WTC11 (cell line): ENCODE measurements around the gene TMEM151B. TPM values are rescaled to one million over a fixed set of nuclear protein-coding genes. Genes with fewer than 3 reads are reported as not detected.
A peak's percentile ranks its signal among the peaks of the same experiment; 100 is the strongest.

ENCODE experiments used
- AFF4 ChIP-seq: sonication (generic); formaldehyde crosslinking; IDR thresholded peaks from 2 replicates; pipeline ENCODE4 v1.8.1; 2023; ENCODE audit warnings: mild to moderate bottlenecking, missing genetic modification reagents, borderline replicate concordance
- CBFB ChIP-seq: sonication (generic); formaldehyde crosslinking; IDR thresholded peaks from 2 replicates; pipeline ENCODE4 v1.8.1; 2022; ENCODE audit warnings: mild to moderate bottlenecking, low read depth, missing genetic modification reagents
- E2F1 ChIP-seq: sonication (generic); formaldehyde crosslinking; IDR thresholded peaks from 2 replicates; pipeline ENCODE4 v1.8.0; 2022; ENCODE audit warnings: mild to moderate bottlenecking, missing genetic modification reagents
- EMX1 ChIP-seq: fragments of 250-450 bp; sonication (Bioruptor Pico); IDR thresholded peaks from 2 replicates; pipeline ENCODE4 v1.8.0; 2021; ENCODE audit warnings: mild to moderate bottlenecking
- FOXK1 ChIP-seq: sonication (generic); formaldehyde crosslinking; IDR thresholded peaks from 2 replicates; pipeline ENCODE4 v1.8.0; 2022; ENCODE audit warnings: mild to moderate bottlenecking, moderate library complexity, missing genetic modification reagents
- GABPB1 ChIP-seq: sonication (generic); formaldehyde crosslinking; IDR thresholded peaks from 2 replicates; pipeline ENCODE4 v1.8.1; 2023; ENCODE audit warnings: mild to moderate bottlenecking, missing genetic modification reagents
- GRHL2 ChIP-seq: fragments of 250-450 bp; sonication (Bioruptor Pico); IDR thresholded peaks from 2 replicates; pipeline ENCODE4 v1.8.0; 2022; ENCODE audit warnings: mild to moderate bottlenecking, moderate library complexity; ENCODE audit not compliant: insufficient replicate concordance, severe bottlenecking
- IRF1 ChIP-seq: sonication (generic); formaldehyde crosslinking; IDR thresholded peaks from 2 replicates; pipeline ENCODE4 v1.8.0; 2023; ENCODE audit warnings: missing genetic modification reagents
- IRF2 ChIP-seq: sonication (generic); formaldehyde crosslinking; IDR thresholded peaks from 2 replicates; pipeline ENCODE4 v1.8.0; 2022; ENCODE audit warnings: low read depth, missing genetic modification reagents, borderline replicate concordance
- JAZF1 ChIP-seq: fragments of 250-450 bp; sonication (Bioruptor Pico); IDR thresholded peaks from 2 replicates; pipeline ENCODE4 v1.9.0; 2021; ENCODE audit warnings: moderate library complexity, mild to moderate bottlenecking, inconsistent platforms
- NR2C2 ChIP-seq: sonication (generic); formaldehyde crosslinking; IDR thresholded peaks from 2 replicates; pipeline ENCODE4 v1.8.0; 2022; ENCODE audit warnings: mild to moderate bottlenecking, missing genetic modification reagents
- RELA ChIP-seq: sonication (generic); formaldehyde crosslinking; IDR thresholded peaks from 2 replicates; pipeline ENCODE4 v1.8.1; 2022; ENCODE audit warnings: missing genetic modification reagents, mild to moderate bottlenecking, borderline replicate concordance
- SOX15 ChIP-seq: fragments of 250-450 bp; sonication (Bioruptor Pico); IDR thresholded peaks from 2 replicates; pipeline ENCODE4 v1.9.0; 2021; ENCODE audit warnings: mild to moderate bottlenecking
- TCF7 ChIP-seq: sonication (generic); formaldehyde crosslinking; IDR thresholded peaks from 2 replicates; pipeline ENCODE4 v1.8.0; 2022; ENCODE audit warnings: mild to moderate bottlenecking, low read depth, missing genetic modification reagents, moderate library complexity
- TEAD4 ChIP-seq: sonication (generic); formaldehyde crosslinking; IDR thresholded peaks from 2 replicates; pipeline ENCODE4 v1.8.0; 2022; ENCODE audit warnings: mild to moderate bottlenecking, missing genetic modification reagents
- ZNF263 ChIP-seq: sonication (generic); formaldehyde crosslinking; IDR thresholded peaks from 2 replicates; pipeline ENCODE4 v1.8.1; 2022; ENCODE audit warnings: low read depth, mild to moderate bottlenecking, moderate library complexity, missing genetic modification reagents
- ZNF416 ChIP-seq: fragments of 250-450 bp; sonication (Bioruptor Pico); IDR thresholded peaks from 2 replicates; pipeline ENCODE4 v1.9.0; 2021; ENCODE audit warnings: mild to moderate bottlenecking, inconsistent platforms
- total RNA-seq: library from RNA; stranded (reverse); gene quantifications from 3 replicates; pipeline ENCODE4 v1.2.3, GENCODE V29; 2021
- TF ChIP-seq, protein P1 (sequence below): sonication (generic); formaldehyde crosslinking; IDR thresholded peaks from 2 replicates; pipeline ENCODE4 v1.8.0; 2022; ENCODE audit warnings: mild to moderate bottlenecking, missing genetic modification reagents
- TF ChIP-seq, protein P2 (sequence below): sonication (generic); formaldehyde crosslinking; IDR thresholded peaks from 2 replicates; pipeline ENCODE4 v1.8.1; 2023; ENCODE audit warnings: mild to moderate bottlenecking, missing genetic modification reagents
- TF ChIP-seq, protein P3 (sequence below): sonication (generic); formaldehyde crosslinking; IDR thresholded peaks from 2 replicates; pipeline ENCODE4 v1.8.1; 2023; ENCODE audit warnings: mild to moderate bottlenecking, moderate library complexity, missing genetic modification reagents
- TF ChIP-seq, protein P4 (sequence below): sonication (generic); formaldehyde crosslinking; IDR thresholded peaks from 2 replicates; pipeline ENCODE4 v1.8.1; 2022; ENCODE audit warnings: missing genetic modification reagents, borderline replicate concordance
- TF ChIP-seq, protein P5 (sequence below): fragments of 200-600 bp; IDR thresholded peaks from 2 replicates; pipeline ENCODE4 v1.8.0; 2022; ENCODE audit warnings: antibody characterized with exemption
- TF ChIP-seq, protein P6 (sequence below): sonication (generic); formaldehyde crosslinking; IDR thresholded peaks from 2 replicates; pipeline ENCODE4 v1.8.0; 2023; ENCODE audit warnings: mild to moderate bottlenecking, missing genetic modification reagents

TMEM151B gene
- total RNA-seq, 1 experiment from 2014 or later: 5.5 TPM

- no peak for TF ChIP-seq CBFB (CRISPR knock-in tag)
- TF ChIP-seq FOXK1 (CRISPR knock-in tag): 0 out of 2 replicates have a peak, but pooled peaks have one; percentile 67
- TF ChIP-seq RELA (CRISPR knock-in tag): peak; percentile 72; the same call in 1 of the 2 replicates
- TF ChIP-seq E2F1 (CRISPR knock-in tag): no peak
- TF ChIP-seq IRF1 (CRISPR knock-in tag): peak; percentile 41; the same call in 1 of the 2 replicates
- TF ChIP-seq, protein P1, sequence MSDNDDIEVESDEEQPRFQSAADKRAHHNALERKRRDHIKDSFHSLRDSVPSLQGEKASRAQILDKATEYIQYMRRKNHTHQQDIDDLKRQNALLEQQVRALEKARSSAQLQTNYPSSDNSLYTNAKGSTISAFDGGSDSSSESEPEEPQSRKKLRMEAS (CRISPR knock-in tag): no peak; the same call in 1 of the 2 replicates
- TF ChIP-seq ZNF263: no peak
- TF ChIP-seq IRF2 (CRISPR knock-in tag): no peak
- TF ChIP-seq TEAD4 (CRISPR knock-in tag): no peak
- TF ChIP-seq, protein P2, sequence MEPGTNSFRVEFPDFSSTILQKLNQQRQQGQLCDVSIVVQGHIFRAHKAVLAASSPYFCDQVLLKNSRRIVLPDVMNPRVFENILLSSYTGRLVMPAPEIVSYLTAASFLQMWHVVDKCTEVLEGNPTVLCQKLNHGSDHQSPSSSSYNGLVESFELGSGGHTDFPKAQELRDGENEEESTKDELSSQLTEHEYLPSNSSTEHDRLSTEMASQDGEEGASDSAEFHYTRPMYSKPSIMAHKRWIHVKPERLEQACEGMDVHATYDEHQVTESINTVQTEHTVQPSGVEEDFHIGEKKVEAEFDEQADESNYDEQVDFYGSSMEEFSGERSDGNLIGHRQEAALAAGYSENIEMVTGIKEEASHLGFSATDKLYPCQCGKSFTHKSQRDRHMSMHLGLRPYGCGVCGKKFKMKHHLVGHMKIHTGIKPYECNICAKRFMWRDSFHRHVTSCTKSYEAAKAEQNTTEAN (CRISPR knock-in tag): no peak
- TF ChIP-seq, protein P3, sequence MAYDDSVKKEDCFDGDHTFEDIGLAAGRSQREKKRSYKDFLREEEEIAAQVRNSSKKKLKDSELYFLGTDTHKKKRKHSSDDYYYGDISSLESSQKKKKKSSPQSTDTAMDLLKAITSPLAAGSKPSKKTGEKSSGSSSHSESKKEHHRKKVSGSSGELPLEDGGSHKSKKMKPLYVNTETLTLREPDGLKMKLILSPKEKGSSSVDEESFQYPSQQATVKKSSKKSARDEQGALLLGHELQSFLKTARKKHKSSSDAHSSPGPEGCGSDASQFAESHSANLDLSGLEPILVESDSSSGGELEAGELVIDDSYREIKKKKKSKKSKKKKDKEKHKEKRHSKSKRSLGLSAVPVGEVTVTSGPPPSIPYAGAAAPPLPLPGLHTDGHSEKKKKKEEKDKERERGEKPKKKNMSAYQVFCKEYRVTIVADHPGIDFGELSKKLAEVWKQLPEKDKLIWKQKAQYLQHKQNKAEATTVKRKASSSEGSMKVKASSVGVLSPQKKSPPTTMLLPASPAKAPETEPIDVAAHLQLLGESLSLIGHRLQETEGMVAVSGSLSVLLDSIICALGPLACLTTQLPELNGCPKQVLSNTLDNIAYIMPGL: peak; percentile 36; the same call in 1 of the 2 replicates
- TF ChIP-seq, protein P4, sequence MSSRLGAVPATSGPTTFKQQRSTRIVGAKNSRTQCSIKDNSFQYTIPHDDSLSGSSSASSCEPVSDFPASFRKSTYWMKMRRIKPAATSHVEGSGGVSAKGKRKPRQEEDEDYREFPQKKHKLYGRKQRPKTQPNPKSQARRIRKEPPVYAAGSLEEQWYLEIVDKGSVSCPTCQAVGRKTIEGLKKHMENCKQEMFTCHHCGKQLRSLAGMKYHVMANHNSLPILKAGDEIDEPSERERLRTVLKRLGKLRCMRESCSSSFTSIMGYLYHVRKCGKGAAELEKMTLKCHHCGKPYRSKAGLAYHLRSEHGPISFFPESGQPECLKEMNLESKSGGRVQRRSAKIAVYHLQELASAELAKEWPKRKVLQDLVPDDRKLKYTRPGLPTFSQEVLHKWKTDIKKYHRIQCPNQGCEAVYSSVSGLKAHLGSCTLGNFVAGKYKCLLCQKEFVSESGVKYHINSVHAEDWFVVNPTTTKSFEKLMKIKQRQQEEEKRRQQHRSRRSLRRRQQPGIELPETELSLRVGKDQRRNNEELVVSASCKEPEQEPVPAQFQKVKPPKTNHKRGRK: no peak
- TF ChIP-seq SOX15: no peak
- no peak for TF ChIP-seq GRHL2 (CRISPR knock-in tag)
- TF ChIP-seq, protein P5, sequence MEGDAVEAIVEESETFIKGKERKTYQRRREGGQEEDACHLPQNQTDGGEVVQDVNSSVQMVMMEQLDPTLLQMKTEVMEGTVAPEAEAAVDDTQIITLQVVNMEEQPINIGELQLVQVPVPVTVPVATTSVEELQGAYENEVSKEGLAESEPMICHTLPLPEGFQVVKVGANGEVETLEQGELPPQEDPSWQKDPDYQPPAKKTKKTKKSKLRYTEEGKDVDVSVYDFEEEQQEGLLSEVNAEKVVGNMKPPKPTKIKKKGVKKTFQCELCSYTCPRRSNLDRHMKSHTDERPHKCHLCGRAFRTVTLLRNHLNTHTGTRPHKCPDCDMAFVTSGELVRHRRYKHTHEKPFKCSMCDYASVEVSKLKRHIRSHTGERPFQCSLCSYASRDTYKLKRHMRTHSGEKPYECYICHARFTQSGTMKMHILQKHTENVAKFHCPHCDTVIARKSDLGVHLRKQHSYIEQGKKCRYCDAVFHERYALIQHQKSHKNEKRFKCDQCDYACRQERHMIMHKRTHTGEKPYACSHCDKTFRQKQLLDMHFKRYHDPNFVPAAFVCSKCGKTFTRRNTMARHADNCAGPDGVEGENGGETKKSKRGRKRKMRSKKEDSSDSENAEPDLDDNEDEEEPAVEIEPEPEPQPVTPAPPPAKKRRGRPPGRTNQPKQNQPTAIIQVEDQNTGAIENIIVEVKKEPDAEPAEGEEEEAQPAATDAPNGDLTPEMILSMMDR: peak; percentile 36; the same call in 1 of the 2 replicates
- TF ChIP-seq ZNF416 (CRISPR knock-in tag): no peak
- no peak for TF ChIP-seq EMX1 (CRISPR knock-in tag)
- no peak for TF ChIP-seq NR2C2 (CRISPR knock-in tag)
- no peak for TF ChIP-seq TCF7 (CRISPR knock-in tag)
- TF ChIP-seq GABPB1 (CRISPR knock-in tag): peak; percentile 48; the same call in 1 of the 2 replicates
- TF ChIP-seq AFF4: no peak
- no peak for TF ChIP-seq JAZF1 (CRISPR knock-in tag)
- TF ChIP-seq, protein P6, sequence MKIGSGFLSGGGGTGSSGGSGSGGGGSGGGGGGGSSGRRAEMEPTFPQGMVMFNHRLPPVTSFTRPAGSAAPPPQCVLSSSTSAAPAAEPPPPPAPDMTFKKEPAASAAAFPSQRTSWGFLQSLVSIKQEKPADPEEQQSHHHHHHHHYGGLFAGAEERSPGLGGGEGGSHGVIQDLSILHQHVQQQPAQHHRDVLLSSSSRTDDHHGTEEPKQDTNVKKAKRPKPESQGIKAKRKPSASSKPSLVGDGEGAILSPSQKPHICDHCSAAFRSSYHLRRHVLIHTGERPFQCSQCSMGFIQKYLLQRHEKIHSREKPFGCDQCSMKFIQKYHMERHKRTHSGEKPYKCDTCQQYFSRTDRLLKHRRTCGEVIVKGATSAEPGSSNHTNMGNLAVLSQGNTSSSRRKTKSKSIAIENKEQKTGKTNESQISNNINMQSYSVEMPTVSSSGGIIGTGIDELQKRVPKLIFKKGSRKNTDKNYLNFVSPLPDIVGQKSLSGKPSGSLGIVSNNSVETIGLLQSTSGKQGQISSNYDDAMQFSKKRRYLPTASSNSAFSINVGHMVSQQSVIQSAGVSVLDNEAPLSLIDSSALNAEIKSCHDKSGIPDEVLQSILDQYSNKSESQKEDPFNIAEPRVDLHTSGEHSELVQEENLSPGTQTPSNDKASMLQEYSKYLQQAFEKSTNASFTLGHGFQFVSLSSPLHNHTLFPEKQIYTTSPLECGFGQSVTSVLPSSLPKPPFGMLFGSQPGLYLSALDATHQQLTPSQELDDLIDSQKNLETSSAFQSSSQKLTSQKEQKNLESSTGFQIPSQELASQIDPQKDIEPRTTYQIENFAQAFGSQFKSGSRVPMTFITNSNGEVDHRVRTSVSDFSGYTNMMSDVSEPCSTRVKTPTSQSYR: no peak
Observed at GRCh38 chr6:44223319-44224028, 46.8 kb upstream of the TMEM151B start, which contains the start of gene SLC29A1 (continued).
